HG03457 (cell line): ENCODE measurements around the gene TMEM179.

Source experiments
- ATAC-seq: cut with Tn5 transposase; IDR thresholded peaks from one replicate; pipeline ENCODE4 v1.9.1; 2021; ENCODE audit warnings: moderate number of reproducible peaks; ENCODE audit not compliant: unreplicated experiment

The TMEM179 gene

DNA sequence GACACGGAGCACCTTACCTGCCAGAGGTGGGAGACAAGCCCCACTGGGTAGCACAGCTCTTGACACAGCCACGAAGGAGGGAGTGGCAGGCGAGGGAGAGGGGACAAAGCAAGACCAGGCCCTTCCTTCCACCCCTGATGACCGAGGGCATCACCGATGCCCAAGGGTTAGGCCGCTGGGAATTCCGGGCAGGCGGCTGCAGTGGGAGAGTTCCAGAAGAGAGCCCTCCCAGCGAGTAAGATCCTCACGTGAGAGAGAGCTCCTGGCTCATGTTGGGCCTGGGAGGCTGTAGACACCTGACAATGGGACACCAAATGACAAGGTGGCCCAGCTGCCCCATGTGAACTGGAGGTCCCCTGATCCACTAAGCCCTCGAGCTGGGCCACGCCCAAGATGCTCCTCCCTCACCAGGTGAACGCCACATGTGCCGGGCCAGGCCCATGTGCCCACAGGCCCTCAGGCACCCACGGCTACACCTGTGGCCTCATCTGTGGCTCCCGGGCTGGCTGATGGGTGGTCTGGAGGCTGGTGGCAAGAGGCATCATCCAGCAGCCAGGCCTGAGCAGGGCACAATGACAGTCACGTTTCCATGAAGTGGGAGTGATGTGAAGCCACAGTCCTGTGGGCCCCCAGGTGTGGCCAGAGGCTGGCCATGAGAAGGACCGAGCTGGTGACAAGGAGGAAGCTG, 57.1 kb downstream of the TMEM179 start:
- no peak for ATAC-seq

DNA sequence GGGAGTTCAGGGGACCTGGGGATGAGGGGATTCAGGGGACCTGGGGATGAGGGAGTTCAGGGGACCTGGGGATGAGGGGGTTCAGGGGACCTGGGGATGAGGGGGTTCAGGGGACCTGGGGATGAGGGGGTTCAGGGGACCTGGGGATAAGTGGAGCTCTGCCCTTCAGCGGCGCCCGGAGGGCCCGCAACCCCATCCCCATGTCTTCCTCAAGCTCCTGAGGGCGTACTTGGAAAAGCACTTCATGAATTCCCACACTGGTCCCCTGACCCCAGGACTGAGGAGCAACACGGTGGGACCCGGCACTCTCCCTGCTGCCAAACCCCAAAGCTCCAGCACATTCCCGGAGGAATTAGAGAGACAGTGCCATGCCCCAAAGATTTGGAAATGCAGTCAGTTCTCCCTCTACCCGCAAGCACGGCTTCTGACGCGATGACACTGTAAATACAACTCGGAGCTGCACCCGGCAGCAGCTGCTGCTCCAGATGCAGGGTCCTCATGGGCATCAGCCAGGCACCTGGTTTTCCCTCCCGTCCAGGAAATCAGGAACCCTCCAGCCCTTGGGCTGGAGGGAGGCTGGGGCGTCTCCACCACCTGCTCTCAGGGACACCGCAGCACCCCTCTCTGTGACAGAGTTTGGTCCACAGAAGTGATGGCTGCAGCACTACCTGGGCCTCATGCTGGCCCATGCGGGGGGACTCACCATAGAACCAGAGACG, 57.8 kb downstream of the TMEM179 start:
- no peak for ATAC-seq

- ATAC-seq: no peak
These were observed 58.5 kb downstream of the TMEM179 start for GRCh38 chr14:104545942-104546501.

DNA sequence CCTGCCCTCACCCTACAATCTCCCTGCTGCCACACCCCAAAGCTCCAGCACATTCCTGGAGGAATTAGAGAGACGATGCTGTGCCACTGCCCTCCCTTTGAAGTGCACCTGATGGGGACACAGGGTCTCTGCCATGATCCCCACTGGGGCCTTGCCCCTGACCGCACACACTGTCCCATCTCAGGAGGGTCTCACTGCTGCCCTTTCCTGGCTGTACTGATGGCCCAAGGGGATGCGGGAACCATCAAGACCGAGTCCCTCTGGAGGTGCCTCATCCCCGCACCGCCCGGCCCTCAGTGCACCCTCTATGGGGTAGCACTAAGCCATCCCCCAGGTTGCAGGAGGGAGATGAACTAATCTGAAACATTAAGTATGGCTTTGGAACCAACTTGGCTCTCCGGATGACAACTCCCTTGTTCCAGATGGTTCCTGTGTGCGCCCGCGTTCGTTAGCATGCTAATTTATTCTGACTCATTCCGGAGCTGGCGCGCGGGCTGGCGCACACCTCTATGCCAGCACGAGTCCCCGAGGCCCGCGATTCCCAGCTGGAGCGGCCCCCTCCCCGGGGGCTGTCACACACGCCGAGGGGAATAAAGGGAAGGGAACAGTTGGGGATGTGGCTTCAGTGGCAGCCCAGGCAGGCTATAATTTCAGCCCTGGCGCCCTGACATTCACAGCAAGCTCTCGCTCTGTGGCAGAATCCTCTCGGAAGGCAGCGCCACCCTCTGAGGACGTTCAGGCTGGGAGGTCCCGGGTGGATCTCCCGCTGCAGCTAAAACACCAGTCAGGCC, 59.2 kb downstream of the TMEM179 start:
- no peak for ATAC-seq

- no peak for ATAC-seq
These were observed 60.1 kb downstream of the TMEM179 start for GRCh38 chr14:104544362-104544961.

DNA sequence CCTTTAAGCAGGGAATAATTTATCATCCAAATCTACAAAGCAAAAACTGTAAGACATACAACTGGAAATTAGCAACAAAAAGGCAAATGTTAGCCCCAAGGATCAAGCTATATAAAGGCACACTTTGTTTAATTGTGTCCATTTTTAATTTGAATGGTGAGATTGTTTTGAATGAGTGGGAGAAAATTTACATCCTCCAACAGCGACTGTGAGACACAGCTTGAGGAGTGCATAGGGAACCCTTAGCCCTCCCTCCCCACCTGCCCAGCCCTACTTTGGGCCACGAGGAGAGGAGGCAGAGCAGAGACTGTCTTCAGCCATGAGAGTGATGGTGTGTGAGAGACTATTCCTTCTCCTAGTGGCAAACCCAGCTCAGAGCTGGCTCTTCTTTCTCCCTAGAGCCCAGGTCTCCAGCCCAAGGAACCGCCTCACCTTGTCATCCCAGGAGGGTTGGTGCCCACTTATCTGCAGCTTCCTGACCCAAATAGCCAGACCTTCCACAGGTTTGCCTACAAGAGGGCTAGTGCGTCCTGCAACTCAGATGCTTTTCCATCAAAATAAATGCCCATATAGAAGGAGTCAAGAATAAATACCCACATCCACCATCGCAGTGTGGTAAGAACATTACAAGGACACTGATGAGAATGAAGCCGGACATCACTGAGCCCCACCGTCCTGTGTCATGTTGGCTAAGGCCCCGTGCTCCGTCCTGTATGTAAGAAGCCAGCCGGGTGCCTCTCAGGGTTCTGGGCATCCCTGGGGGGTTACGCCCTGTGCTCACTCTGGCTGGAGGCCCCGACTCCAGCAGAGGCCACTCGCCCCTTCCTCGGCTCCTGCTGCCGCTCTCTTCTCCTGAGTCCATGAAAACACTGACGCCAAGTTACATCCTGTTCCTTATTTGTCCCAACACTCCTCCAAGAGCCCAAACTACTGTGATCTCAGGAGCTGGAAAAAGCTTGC, 61.4 kb downstream of the TMEM179 start:
- no peak for ATAC-seq

GRCh38 chr14:104541905-104542465, 62.6 kb downstream of the TMEM179 start:
- ATAC-seq: no peak
